K562 (cell line): Measurements from ENCODE around the gene SLC38A10. TPM values are rescaled to one million over a fixed set of nuclear protein-coding genes. Genes with fewer than 3 reads are reported as not detected.

Experiments
- KDM1A ChIP-seq, 2 experiments: fragments of 450-650 bp; IDR thresholded peaks; 2 replicates each; pipeline ENCODE4 v1.6.1; 2016; ENCODE audit warnings: mild to moderate bottlenecking in 2 of 2
- MTA1 ChIP-seq: fragments of 450-650 bp; IDR thresholded peaks from 2 replicates; pipeline ENCODE4 v1.6.1; 2017; ENCODE audit warnings: borderline replicate concordance
- POLR2A ChIP-seq: fragments of 450-650 bp; conservative IDR thresholded peaks from 2 replicates; pipeline ENCODE4 v1.6.1; 2016
- POLR2G ChIP-seq: fragments of 200-400 bp; formaldehyde crosslinking; IDR thresholded peaks from 2 replicates; pipeline ENCODE4 v1.6.1; 2017; ENCODE audit warnings: low read depth, mild to moderate bottlenecking, antibody characterized with exemption, low read length, moderate library complexity
- RNF2 ChIP-seq: sonication (generic); IDR thresholded peaks from 2 replicates; pipeline ENCODE4 v1.6.1; 2016
- ZBTB33 ChIP-seq: sonication (generic); formaldehyde crosslinking; IDR thresholded peaks from 2 replicates; pipeline ENCODE4 v1.8.1; 2023; ENCODE audit warnings: mild to moderate bottlenecking, missing genetic modification reagents
- polyA plus RNA-seq, 8 experiments: library from polyadenylated mRNA; depleted of rRNA in 4 of 8; stranded (reverse) in 5 of 8; unstranded in 3 of 8; fragments of >200 nt; fragmentation: Nextera tagmentation in 2 of 8; fragmentation: Illumina TruSeq in 1 of 8; extraction: Ambion mirVana in 2 of 8; extraction: Trizol in 1 of 8; gene quantifications; 2 replicates each; pipeline versions ENCODE4 v1.2.1 to v1.2.3, GENCODE V29; 2011 to 2014; ENCODE audit warnings: inconsistent platforms in 1 of 8, missing spikeins in 1 of 8
- total RNA-seq, 7 experiments: library from RNA; depleted of rRNA in 6 of 7; stranded (reverse); fragments of >200 nt in 6 of 7; fragmentation: Illumina TruSeq in 2 of 7; extraction: Trizol in 2 of 7; gene quantifications; 2 replicates each; pipeline versions ENCODE4 v1.2.1 to v1.2.3, GENCODE V29; 2011 to 2021; ENCODE audit warnings: low replicate concordance in 1 of 7
- TF ChIP-seq, protein P1 (sequence below), 3 experiments: fragments of 200-800 bp in 1 of 3; sonication (Bioruptor generic) in 1 of 3; sonication (generic) in 1 of 3; formaldehyde crosslinking in 1 of 3; IDR thresholded peaks; 2 replicates each; pipeline versions ENCODE4 v1.6.1 to v1.8.0; 2016 to 2022; ENCODE audit warnings: mild to moderate bottlenecking in 2 of 3, missing compliant biosample characterization in 2 of 3, missing genetic modification characterization in 2 of 3, missing genetic modification reagents in 1 of 3

Gene SLC38A10
- total and polyA plus RNA-seq, 9 of the 15 experiments (the other 6 are each of a cell fraction or from before 2014, with no cell fraction given), result 0.45 to 54.2 (median 13.8) TPM

GRCh38 chr17:81242421-81243332 lies 52.4 kb downstream of the SLC38A10 start (continued):
- TF ChIP-seq ZBTB33 (CRISPR knock-in tag), result peak; percentile 72
- no peak for TF ChIP-seq RNF2
- TF ChIP-seq POLR2A, result peak; percentile 32; the same call in 1 of the 2 replicates
- peak; percentile 79 for TF ChIP-seq POLR2G
- TF ChIP-seq MTA1, result no peak
- TF ChIP-seq KDM1A (IDR thresholded peaks at IDR 0.05), result peak in 1 of 2 experiments; percentile 44; a peak in 1 of 4 replicates
- TF ChIP-seq, protein P1, sequence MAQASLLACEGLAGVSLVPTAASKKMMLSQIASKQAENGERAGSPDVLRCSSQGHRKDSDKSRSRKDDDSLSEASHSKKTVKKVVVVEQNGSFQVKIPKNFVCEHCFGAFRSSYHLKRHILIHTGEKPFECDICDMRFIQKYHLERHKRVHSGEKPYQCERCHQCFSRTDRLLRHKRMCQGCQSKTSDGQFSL (CRISPR knock-in tag; IDR thresholded peaks at IDR 0.05), result peak; percentile 55
- TF ChIP-seq, protein P1 (tag; IDR thresholded peaks at IDR 0.05), result no peak
